Endothelial cell of umbilical vein (primary cell): ENCODE measurements around the gene SLC25A41. TPM values are rescaled to one million over a fixed set of nuclear protein-coding genes. Genes with fewer than 3 reads are reported as not detected.

Source experiments
- BruUV-seq: library from RNA; stranded (reverse); fragments of 400-500 nt; replicated peaks from 2 replicates; lab custom pipeline; 2021; lab: Mats Ljungman, UMichigan
- CTCF ChIA-PET: fragments of 300-600, 350-600 bp; sonication (Branson Sonifier 250); formaldehyde crosslinking; loops from one replicate; lab custom pipeline; 2021; ENCODE audit warnings: antibody characterized with exemption, inconsistent platforms; lab: Charles Lee
- POLR2A ChIA-PET: fragments of 300-600, 350-600 bp; sonication (Branson Sonifier 250); formaldehyde crosslinking; loops from one replicate; lab custom pipeline; 2021; ENCODE audit warnings: antibody characterized with exemption, inconsistent platforms; lab: Charles Lee
- DNase-seq: peaks from one replicate; pipeline ENCODE4 v3.0.0-alpha.2; 2011; ENCODE audit warnings: low read depth, low spot score
- FAIRE-seq: peaks from 2 replicates; lab custom pipeline; 2011; peaks lifted over from hg19 to GRCh38; lab: Jason Lieb, UNC
- H2AFZ ChIP-seq: 2 replicates; pipeline ENCODE4 v1.6.0; 2012; ENCODE audit warnings: low read depth, low read length, control low read depth, inconsistent platforms
- H3K27ac ChIP-seq: 2 replicates; pipeline ENCODE4 v1.5.1; 2011; ENCODE audit warnings: low read depth, mild to moderate bottlenecking, control low read depth, low read length, moderate library complexity; ENCODE audit not compliant: insufficient read depth
- H3K27me3 ChIP-seq, 2 experiments: 2 replicates each; pipeline versions ENCODE4 v1.6.0 to v1.6.1; 2011; ENCODE audit warnings: low read length in 2 of 2, mixed read lengths in 1 of 2; ENCODE audit not compliant: control insufficient read depth in 2 of 2, insufficient read depth in 2 of 2
- H3K36me3 ChIP-seq, 2 experiments: 2 replicates in 1 of 2; 3 replicates in 1 of 2; pipeline ENCODE4 v1.5.1; 2011; ENCODE audit warnings: low read length in 2 of 2, mild to moderate bottlenecking in 1 of 2, moderate library complexity in 1 of 2; ENCODE audit not compliant: control insufficient read depth in 2 of 2, insufficient read depth in 2 of 2; ENCODE audit errors: extremely low read depth in 1 of 2
- H3K4me1 ChIP-seq: 3 replicates; pipeline ENCODE4 v1.5.1; 2011; ENCODE audit warnings: mild to moderate bottlenecking, low read length; ENCODE audit not compliant: control insufficient read depth, insufficient read depth; ENCODE audit errors: extremely low read depth
- H3K4me2 ChIP-seq: 2 replicates; pipeline ENCODE4 v1.6.1; 2011; ENCODE audit warnings: low read length, control low read depth, mixed read lengths; ENCODE audit not compliant: insufficient read depth
- H3K4me3 ChIP-seq, 3 experiments: fragments of 200-600 bp in 1 of 3; sonication (generic), shearing (Covaris generic) in 1 of 3; replicated peaks in 1 of 3; 2 replicates each; pipeline ENCODE4 v1.5.1; 2011 to 2016; ENCODE audit warnings: control low read depth in 3 of 3, low read length in 3 of 3, mild to moderate bottlenecking in 2 of 3, inconsistent platforms in 1 of 3, low read depth in 1 of 3, moderate library complexity in 1 of 3; ENCODE audit not compliant: insufficient read depth in 1 of 3
- H3K79me2 ChIP-seq: 2 replicates; pipeline ENCODE4 v1.6.0; 2012; ENCODE audit warnings: low read length, inconsistent platforms; ENCODE audit not compliant: control insufficient read depth, insufficient read depth
- H3K9ac ChIP-seq: replicated peaks from 2 replicates; pipeline ENCODE3; 2011; ENCODE audit warnings: low read length, control low read depth; ENCODE audit not compliant: insufficient read depth; ENCODE audit errors: extremely low read depth
- H3K9me1 ChIP-seq: replicated peaks from 3 replicates; pipeline ENCODE4 v1.6.0; 2011; ENCODE audit warnings: mild to moderate bottlenecking, low read length; ENCODE audit not compliant: control insufficient read depth, insufficient read depth; ENCODE audit errors: extremely low read depth
- H3K9me3 ChIP-seq: replicated peaks from 2 replicates; pipeline ENCODE4 v1.5.1; 2012; ENCODE audit warnings: low read length, inconsistent platforms; ENCODE audit not compliant: control insufficient read depth, insufficient read depth
- H4K20me1 ChIP-seq: replicated peaks from 2 replicates; pipeline ENCODE3; 2011; ENCODE audit warnings: mild to moderate bottlenecking, low read length; ENCODE audit not compliant: control insufficient read depth, insufficient read depth; ENCODE audit errors: extremely low read depth
- EZH2 ChIP-seq: IDR thresholded peaks from 2 replicates; pipeline ENCODE4 v1.6.1; 2012; ENCODE audit warnings: borderline replicate concordance, low read depth, mild to moderate bottlenecking, moderate library complexity, low read length, inconsistent platforms; ENCODE audit not compliant: severe bottlenecking
- FOS ChIP-seq: IDR thresholded peaks from 2 replicates; pipeline ENCODE4 v1.6.1; 2011; ENCODE audit warnings: mild to moderate bottlenecking, low read length, moderate library complexity, borderline replicate concordance; ENCODE audit not compliant: insufficient read depth
- GATA2 ChIP-seq: IDR thresholded peaks from 2 replicates; pipeline ENCODE4 v1.7.0; 2011; ENCODE audit warnings: low read depth, mild to moderate bottlenecking, moderate library complexity, mixed read lengths, low read length; ENCODE audit not compliant: insufficient read length, insufficient read depth
- JUN ChIP-seq: IDR thresholded peaks from 2 replicates; pipeline ENCODE4 v1.6.1; 2011; ENCODE audit warnings: borderline replicate concordance, low read depth; ENCODE audit not compliant: insufficient read length, insufficient read depth
- MAX ChIP-seq: IDR thresholded peaks from 2 replicates; pipeline ENCODE4 v1.6.1; 2011; ENCODE audit not compliant: insufficient read depth, insufficient read length
- MYC ChIP-seq: IDR thresholded peaks from one replicate; pipeline ENCODE4 v1.6.1; 2011; ENCODE audit warnings: mild to moderate bottlenecking, low read depth, low read length
- POLR2A ChIP-seq: IDR thresholded peaks from 2 replicates; pipeline ENCODE4 v1.6.1; 2012; ENCODE audit warnings: low read depth, mild to moderate bottlenecking, control low read depth, low read length
- POLR2AphosphoS5 ChIP-seq: IDR thresholded peaks from 2 replicates; pipeline ENCODE4 v1.6.1; 2012; ENCODE audit warnings: low read depth, mild to moderate bottlenecking, control low read depth, low read length, moderate library complexity; ENCODE audit not compliant: insufficient read depth
- dilution Hi-C: fragments of 300-500 bp; cut with MboI; formaldehyde crosslinking; loops from one replicate; pipeline ENCODE4 v1.15.0; 2019; ENCODE audit warnings: low sequenced_read_pairs; ENCODE audit not compliant: extremely low pct_ligation_motif_present
- intact Hi-C: fragments of 100-400 bp; cut with micrococcal nuclease; formaldehyde crosslinking; loops from one replicate; pipeline ENCODE4 v1.10.0; 2022
- polyA plus RNA-seq, 4 experiments: library from polyadenylated mRNA; depleted of rRNA in 3 of 4; stranded (reverse) in 3 of 4; unstranded in 1 of 4; fragments of >200 nt; gene quantifications; 2 replicates each; pipeline versions ENCODE4 v1.2.1 to v1.2.3, GENCODE V29; 2011 to 2012; ENCODE audit warnings: missing spikeins in 1 of 4
- total RNA-seq: library from RNA; stranded (reverse); gene quantifications from 2 replicates; pipeline ENCODE4 v1.2.3, GENCODE V29; 2021
- TF ChIP-seq, protein P1 (sequence below), 2 donors: IDR thresholded peaks; 1 replicate in 1 of 2; 2 replicates in 1 of 2; pipeline ENCODE4 v1.5.1; 2011; ENCODE audit warnings: low read length in 2 of 2, mild to moderate bottlenecking in 2 of 2, moderate library complexity in 2 of 2, control low read depth in 1 of 2, inconsistent platforms in 1 of 2, low read depth in 1 of 2; ENCODE audit not compliant: insufficient read depth in 1 of 2; ENCODE audit errors: extremely low read depth in 1 of 2

Gene SLC25A41
- total and polyA plus RNA-seq, 2 donors (not counting 3 experiments of a cell fraction or from before 2014, with no cell fraction given), result 0.21 TPM; not detected in 1

GRCh38 chr19:6471076-6471475 lies 37.5 kb upstream of the SLC25A41 start:
- no peak overlapping the region for H2AFZ ChIP-seq
- no peak overlapping the region for H3K4me2 ChIP-seq
- H3K27me3 ChIP-seq, result peaks cover 0 to 9% of the 10 kb centered on the region in 2 experiments
- no peaks in the 10 kb centered on the region for H3K36me3 ChIP-seq
- no peak overlapping the region for H3K4me3 ChIP-seq
- POLR2A ChIA-PET, result no interaction called here
- no peak for FAIRE-seq
- no peaks in the 10 kb centered on the region for H4K20me1 ChIP-seq
- CTCF ChIA-PET, result interaction anchor here (0.9 kb wide), 1 partner anchor 10 kb away, joined by 4 read pairs; the partner anchor contains the start of gene DENND1C
- no peaks in the 10 kb centered on the region for H3K9me1 ChIP-seq
- no peaks in the 10 kb centered on the region for H3K9me3 ChIP-seq
- no peaks in the 10 kb centered on the region for H3K4me1 ChIP-seq
- TF ChIP-seq POLR2AphosphoS5 (no peak), EZH2 (no peak), GATA2 (no peak), JUN (no peak), POLR2A (no peak), MAX (no peak), FOS (no peak), MYC (no peak)
- TF ChIP-seq, protein P1, sequence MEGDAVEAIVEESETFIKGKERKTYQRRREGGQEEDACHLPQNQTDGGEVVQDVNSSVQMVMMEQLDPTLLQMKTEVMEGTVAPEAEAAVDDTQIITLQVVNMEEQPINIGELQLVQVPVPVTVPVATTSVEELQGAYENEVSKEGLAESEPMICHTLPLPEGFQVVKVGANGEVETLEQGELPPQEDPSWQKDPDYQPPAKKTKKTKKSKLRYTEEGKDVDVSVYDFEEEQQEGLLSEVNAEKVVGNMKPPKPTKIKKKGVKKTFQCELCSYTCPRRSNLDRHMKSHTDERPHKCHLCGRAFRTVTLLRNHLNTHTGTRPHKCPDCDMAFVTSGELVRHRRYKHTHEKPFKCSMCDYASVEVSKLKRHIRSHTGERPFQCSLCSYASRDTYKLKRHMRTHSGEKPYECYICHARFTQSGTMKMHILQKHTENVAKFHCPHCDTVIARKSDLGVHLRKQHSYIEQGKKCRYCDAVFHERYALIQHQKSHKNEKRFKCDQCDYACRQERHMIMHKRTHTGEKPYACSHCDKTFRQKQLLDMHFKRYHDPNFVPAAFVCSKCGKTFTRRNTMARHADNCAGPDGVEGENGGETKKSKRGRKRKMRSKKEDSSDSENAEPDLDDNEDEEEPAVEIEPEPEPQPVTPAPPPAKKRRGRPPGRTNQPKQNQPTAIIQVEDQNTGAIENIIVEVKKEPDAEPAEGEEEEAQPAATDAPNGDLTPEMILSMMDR (IDR thresholded peaks at IDR 0.05; ENCODE audit: extremely low read depth in 1 of 2, insufficient read depth in 1 of 2, low read depth in 1 of 2, low read length in 2 of 2), result no peak
- DNase-seq, result no peak
- BruUV-seq, result no TSS peak
- intact Hi-C loops, result no loop called here
- no peak overlapping the region for H3K27ac ChIP-seq
- no peak overlapping the region for H3K9ac ChIP-seq
- dilution Hi-C loops, result no loop called here
- H3K79me2 ChIP-seq, result no peaks in the 10 kb centered on the region
